DMS153 treated with DMSO at 0.1 percent for 48 hours (cell line): ENCODE results near the gene SYT6.

Experiments used
- DNase-seq: peaks from one replicate; lab custom pipeline; 2025; ENCODE audit not compliant: unreplicated experiment; lab: John Stamatoyannopoulos, UW

Gene SYT6

GRCh38 chr1:114154963-114155322 lies 1.3 kb upstream of the SYT6 start:
- DNase-seq, result no peak

DNA sequence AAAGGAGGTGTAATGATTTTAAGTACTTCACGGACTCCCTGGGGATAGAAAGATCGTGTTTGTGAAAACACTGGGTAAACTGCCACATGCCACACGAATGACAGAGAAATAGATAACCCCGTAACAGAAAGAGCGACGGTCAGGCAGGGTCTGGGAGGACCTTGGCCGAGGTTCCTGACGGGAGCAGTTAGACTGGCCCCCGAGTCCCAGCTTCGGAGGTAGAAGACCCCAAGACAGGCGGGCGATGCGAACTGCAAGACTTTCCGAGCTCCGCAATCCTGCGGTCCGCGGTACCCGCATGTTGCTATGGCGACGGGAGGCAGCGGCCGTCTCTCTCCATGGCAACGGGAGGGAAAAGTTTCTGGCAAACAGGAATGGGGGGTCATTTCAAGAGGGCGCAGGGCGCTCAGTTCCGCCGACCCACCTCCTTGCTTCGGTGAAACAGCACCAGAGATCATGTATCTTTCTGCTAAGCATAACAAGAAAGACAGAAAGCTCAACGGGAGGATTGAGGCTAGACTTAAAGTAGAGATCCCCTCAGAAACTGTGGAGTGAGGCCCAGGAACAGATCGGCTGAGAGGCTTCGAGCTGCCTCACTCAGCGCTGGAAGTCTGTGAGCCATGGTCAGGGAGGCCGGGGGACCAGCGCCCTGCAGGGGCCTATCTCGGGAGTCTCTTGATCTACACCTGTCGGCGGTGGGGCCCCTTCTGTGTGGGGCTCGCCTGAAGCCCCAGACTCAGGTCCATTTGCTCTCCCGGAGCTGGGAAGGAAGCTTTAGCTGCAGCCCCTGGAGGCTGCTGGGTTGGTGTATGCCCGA lies 685 bp upstream of the SYT6 start:
- DNase-seq, result no peak

DNA sequence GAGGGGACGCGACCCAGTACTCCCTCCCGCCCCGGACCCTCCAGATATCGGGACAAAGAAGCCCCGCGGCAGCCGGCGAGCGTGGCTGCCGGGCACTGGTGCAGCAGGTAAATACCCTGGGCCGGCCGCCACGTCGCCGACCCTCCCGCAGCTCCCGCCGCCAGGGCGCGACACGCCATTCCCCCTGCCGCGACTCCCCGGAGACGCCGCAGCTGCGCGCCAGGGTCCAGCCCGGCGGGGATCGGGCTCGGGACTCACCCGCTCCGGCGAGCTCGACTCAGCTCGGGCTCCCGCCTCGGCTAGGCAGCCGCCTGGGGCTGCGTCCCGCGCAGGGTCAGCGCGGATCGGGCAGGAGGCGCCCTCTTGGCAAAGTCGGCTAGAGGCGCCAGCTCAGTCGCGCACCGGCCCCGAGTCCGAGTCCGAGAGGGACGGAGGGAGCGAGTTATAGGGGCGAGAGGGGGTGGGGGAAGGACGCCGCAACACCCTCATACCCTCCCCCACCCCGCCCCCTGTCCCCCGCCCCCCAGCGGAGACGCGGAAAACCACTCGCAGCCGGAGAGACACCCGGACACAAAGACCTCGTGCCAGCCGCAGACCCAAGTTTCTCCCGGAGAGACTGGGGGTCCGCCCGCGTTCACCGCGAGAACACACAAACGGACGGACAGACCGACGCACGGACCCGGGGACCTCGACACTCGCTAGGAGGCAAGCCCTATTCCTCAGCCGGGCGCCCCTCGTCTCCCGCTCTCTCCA lies 985 bp downstream of the SYT6 start:
- no peak for DNase-seq

- DNase-seq, result no peak
These were observed 1.6 kb downstream of the SYT6 start for GRCh38 chr1:114152089-114152507.

DNA sequence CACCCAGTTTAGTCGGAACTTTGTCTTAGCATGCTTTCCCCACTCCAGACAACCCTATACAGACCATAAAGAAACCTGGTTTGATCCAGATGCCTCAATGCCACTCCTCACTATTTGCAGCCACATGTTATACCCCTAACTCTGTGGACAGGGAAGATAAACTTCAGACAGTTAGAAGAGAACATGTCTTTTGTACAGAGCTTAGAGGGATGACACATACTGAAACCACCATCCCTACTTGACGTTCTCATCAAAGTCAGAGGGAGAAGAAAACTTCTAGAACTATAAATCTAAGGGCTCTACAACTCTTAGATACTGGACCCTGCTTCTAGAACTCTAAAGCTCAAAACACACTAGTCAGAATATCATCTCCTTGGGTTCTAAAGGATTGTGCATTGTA lies 3.7 kb downstream of the SYT6 start:
- no peak for DNase-seq

GRCh38 chr1:114149211-114149610 lies 4.5 kb downstream of the SYT6 start:
- DNase-seq, result no peak

GRCh38 chr1:114145504-114146151 lies 8.0 kb downstream of the SYT6 start:
- DNase-seq, result no peak

GRCh38 chr1:114144016-114144415 lies 9.7 kb downstream of the SYT6 start:
- no peak for DNase-seq

DNA sequence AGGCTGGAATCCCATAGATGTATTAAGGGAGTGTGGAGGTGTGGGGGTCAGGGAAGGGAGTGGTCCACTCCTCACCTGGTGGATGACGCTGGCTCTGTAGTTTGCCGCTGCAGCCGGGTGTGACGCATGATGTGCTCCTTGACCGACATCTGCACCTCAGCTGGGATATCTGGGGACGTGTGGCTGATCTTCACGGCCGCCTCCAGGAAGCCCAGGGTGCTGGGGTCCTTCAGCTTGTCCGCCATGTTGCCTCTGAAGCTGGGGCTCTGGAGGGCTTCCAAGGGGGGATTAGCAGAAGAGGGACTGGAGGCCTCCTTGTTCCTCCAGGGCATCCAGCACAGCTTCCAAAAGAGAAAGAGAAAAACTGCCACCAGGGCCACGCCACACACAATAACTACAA lies 14.1 kb downstream of the SYT6 start:
- no peak for DNase-seq

DNA sequence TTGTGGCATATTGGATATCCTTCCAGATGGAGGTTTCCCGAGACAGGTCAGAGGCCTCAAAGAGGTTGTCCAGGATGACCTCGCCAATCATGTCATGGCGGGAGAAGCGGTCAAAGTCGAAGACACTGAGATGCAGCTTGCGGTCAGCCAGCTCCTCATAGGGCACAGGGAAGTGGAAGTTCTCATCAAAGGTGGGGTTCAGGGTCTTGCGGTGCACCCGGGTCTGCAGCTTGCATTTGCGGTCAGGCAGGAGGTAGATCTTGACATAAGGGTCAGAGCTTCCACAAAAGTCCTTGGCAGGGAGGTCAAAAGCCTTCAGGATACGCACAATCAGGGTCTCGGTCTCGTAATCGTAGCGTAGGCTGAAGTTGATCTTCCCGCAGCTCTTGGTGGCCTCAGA lies 16.2 kb downstream of the SYT6 start:
- DNase-seq, result no peak

GRCh38 chr1:114135786-114136185 lies 17.9 kb downstream of the SYT6 start:
- no peak for DNase-seq

GRCh38 chr1:114134518-114134917 lies 19.2 kb downstream of the SYT6 start:
- no peak for DNase-seq

- DNase-seq, result no peak
These were observed 20.5 kb downstream of the SYT6 start for GRCh38 chr1:114133129-114133528.

- no peak for DNase-seq
These were observed 22.0 kb downstream of the SYT6 start for GRCh38 chr1:114131526-114132220.

DNA sequence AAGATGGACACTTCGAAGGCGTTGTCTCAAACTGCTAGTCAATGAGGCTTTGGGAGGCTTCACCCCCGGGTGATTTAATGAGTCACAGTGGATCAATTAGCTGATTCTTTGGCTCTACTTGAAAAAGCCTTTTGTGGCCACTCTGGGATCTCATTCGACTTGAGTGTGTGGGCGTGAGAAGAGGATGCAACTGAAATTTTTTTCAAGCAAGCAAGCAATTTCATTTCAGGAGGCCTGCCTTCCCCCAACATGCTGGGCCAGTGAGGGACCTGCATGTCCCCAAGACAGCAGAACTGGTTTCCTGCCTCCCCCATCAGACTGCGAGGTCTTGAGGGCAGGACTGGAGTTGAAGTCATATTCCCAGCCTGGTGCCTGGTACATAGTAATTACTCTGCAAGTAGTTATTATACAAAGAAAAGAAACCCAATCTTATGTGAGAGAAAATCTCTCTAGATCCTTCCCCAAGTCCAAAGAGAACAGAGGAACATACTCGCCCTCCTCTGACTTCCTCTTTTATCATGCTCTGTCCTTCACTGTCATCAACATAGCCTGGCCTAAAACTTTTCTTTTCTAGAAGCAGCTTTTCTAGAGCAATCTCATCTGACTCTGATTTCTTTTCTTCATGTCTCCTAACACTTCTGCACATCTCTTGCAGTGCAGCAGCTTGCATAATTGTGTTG lies 22.7 kb downstream of the SYT6 start:
- no peak for DNase-seq

GRCh38 chr1:114130213-114130612 lies 23.5 kb downstream of the SYT6 start:
- DNase-seq, result no peak

- no peak for DNase-seq
These were observed 25.4 kb downstream of the SYT6 start for GRCh38 chr1:114128293-114128692.

- DNase-seq, result no peak
These were observed 27.2 kb downstream of the SYT6 start for GRCh38 chr1:114126261-114127095.

GRCh38 chr1:114124644-114125043 lies 29.0 kb downstream of the SYT6 start:
- no peak for DNase-seq
